GM18526 (cell line): ENCODE measurements around the gene RNF150.

ENCODE experiments used
- POLR2A ChIP-seq: IDR thresholded peaks from 3 replicates; pipeline ENCODE4 v1.6.1; 2011; ENCODE audit not compliant: insufficient read length; ENCODE audit errors: extremely low read depth

Gene RNF150

DNA sequence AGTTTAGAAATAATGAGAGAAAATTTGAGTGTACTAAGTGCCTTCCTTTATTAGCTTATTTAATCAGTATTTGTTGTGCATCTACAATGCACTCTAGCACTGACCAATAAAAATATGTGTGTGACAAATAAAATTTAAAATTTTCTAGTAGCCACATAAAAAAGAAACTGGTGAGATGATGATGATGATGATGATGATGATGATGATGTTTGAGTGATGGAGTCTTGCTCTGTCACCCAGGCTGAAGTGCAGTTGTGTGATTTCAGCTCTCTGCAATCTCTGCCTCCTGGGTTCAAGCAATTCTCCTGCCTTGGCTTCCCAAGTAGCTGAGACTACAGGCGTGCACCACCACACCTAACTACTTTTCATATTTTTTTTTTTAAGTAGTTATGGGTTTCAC lies 110.2 kb downstream of the RNF150 start:
- TF ChIP-seq POLR2A, result no peak

DNA sequence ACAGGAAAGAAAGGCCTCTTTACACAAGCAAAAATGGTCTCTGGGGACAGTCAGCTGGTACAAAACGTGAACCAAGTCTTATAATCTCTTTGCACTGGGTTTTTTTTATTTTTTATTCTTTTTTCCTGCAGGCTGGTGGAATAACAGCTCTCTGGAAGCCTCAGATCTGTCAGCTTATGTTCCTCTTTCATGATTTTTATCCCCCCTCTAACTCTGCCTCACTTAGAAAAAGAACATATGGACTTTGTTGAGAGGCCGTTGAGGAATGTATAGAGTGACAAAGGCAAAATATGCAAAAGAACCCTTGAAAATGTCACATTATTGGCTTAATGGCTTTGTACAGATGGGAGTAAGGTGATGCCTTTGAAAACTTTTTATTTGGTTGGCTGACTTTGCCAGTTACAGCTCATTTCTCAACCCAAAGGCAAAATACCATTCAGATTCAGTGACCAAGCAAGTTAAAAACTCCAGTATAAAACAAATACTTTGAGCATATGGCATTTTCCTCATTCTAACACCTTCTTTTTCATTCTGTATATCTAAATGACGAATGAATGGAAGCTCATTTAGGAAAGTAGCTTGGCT lies 111.1 kb downstream of the RNF150 start:
- TF ChIP-seq POLR2A, result no peak

GRCh38 chr4:141021397-141022110 lies 111.7 kb downstream of the RNF150 start:
- TF ChIP-seq POLR2A, result no peak

DNA sequence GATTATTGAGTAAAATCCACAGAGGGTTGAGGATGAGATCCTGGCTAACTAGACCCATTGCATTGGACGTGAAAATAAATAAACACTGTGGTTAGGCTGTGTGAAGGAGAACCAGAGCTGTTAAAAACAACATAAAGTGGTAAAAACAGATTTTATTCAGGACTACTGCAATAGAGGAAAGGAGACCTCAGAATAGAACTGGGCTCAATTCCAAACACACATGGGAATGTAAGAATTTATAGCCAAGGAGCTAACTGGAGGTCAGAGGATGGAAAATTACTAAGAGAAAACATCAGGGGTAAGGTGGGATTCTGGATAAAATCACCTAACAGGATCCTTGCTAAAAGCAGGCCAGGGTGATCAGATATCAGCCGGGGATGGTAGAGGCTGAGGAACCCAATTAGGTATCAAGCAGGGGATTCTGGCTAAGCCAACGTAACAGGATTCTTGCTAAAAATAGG lies 112.4 kb downstream of the RNF150 start:
- no peak for TF ChIP-seq POLR2A

- no peak for TF ChIP-seq POLR2A
Observed at GRCh38 chr4:141019768-141020167, 113.5 kb downstream of the RNF150 start.

DNA sequence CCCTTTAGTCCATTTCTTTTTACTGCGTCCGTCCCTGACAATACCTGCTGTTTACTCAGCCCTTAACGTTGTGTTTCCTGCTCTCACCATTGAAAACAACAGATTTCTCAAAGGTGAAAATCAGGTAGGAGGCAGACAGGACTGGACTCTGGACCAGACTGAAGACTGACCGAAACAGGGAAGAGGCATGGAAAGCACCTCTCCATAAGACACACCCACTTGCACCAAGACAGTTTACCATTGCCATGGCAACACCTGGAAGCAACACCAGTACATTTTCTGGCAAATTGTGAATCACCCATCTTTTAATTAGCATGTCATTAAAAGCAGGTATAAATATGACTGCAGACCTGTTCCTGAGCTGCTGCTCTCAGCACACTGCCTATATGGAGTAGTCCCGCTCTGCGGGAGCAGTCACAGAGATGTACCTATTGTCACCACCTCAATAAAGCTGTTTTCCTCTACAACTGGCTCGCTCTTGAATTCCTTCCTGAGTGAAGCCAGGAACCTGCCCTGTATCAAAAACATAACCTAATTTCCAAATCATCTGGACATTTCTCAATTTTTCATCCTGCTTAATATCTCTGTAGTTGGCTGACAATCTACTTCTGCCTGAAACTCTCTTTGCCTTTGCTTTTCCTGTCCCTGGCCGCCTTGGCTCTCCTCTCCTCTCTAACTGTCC lies 117.0 kb downstream of the RNF150 start:
- no peak for TF ChIP-seq POLR2A

DNA sequence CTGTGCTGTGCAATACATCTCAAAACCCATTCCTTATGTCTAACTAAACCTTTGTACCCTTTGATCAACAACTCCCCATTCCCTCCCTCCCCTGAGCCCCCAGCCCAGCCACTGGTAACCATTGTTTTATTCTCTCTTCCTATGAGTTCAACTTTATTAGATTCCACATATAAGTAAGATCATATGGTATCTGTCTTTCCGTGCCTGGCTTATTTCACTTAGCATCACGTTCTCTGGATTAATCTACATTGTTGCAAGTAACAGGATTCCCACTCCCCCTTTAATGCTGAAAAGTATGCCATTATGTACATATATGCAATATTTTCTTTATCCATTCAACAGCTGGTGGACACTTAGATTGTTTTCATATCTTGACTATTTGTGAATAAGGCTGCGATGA lies 119.4 kb downstream of the RNF150 start:
- TF ChIP-seq POLR2A, result no peak

GRCh38 chr4:141011901-141012315 lies 121.4 kb downstream of the RNF150 start:
- no peak for TF ChIP-seq POLR2A

- no peak for TF ChIP-seq POLR2A
Observed at GRCh38 chr4:141009931-141010330, 123.3 kb downstream of the RNF150 start.

DNA sequence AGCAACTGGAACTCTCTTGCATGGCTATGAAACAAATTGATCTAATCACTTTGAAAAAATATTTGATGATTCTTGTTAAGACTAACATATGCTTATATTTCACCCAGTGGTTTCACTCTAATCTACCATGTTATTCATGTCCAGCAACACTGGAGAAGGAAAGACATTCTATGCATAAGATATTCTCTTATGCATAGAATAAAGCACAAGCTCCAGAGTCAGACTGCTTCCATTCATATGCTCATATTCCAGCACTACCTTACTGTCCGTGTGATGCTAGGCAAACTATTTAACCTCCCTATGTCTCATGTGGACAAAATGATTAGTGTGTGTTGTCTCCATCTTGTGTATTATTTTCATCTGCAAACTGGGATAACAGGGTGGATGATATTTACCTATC lies 124.1 kb downstream of the RNF150 start:
- no peak for TF ChIP-seq POLR2A

- TF ChIP-seq POLR2A, result no peak
Observed at GRCh38 chr4:141006242-141006802, 126.9 kb downstream of the RNF150 start.

DNA sequence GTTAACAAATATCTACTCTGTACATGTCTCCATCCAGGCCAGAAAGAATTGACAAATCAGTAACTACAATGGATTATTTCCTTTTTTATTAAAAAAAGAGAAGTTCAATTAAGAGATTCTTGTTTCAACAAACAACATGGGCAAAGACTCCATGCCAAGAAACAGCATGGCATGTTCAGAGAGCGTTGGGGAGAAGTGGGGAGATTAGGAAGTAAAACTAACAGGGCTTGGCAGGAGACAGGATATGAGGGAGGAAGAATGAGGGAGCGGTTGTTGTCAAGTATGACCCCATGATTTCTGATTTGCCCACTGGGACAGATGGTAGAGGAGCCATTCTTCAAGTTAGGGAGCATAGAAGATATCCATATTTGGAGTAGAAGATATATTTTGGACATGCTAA lies 128.4 kb downstream of the RNF150 start:
- no peak for TF ChIP-seq POLR2A

DNA sequence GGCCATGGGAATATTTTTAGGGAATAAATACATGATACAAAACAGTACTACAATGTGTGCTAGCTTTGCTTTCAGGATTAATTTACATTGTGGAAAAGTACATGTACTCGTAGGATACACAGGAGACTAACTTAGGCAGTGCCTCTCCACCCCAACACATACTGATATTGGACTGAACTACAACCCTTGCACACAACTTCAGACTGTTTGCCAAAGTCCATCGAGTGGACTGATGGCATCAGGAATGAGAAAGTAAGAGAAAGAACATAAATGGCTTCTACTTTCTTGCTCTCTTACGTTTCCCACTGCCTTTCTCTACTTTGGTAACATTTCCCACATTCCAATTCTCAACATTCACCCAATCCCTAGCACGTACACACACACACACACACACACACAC lies 130.1 kb downstream of the RNF150 start:
- no peak for TF ChIP-seq POLR2A

GRCh38 chr4:141002323-141002805 lies 130.9 kb downstream of the RNF150 start:
- no peak for TF ChIP-seq POLR2A

DNA sequence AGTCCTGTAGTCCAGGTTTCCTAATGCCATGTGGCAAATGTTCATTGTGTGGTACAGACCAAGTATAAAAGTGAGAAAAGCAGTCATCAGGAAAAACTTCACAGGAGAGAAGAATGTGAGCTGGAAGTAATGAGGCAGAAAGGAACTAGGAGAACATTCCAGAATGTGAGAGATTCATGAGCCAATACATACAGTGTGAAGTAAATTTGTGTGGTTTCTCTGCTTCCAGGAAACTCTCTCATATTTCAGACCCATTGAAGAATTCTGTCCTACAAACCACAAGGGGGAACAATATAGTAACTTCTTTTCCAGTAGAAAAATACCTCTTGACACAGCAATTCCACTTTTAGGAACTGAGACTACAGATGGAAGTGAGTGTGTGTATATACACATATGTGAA lies 136.5 kb downstream of the RNF150 start:
- no peak for TF ChIP-seq POLR2A

GRCh38 chr4:140995058-140995457 lies 138.2 kb downstream of the RNF150 start:
- no peak for TF ChIP-seq POLR2A
